Prostate gland (tissue), 2 donors: ENCODE measurements around the gene ANKRD40CL.

Experiments
- POLR2AphosphoS5 ChIP-seq: sonication (generic); formaldehyde crosslinking; IDR thresholded peaks from one replicate; pipeline ENCODE4 v1.6.1; 2017; ENCODE audit warnings: antibody characterized with exemption
- TF ChIP-seq, protein P1 (sequence below), 4 experiments: fragments of 200-600 bp in 2 of 4; fragments of 450-650 bp in 2 of 4; sonication (generic) in 2 of 4; IDR thresholded peaks; 1 replicate in 3 of 4; 2 replicates in 1 of 4; pipeline ENCODE4 v1.5.1; 2016 to 2019; ENCODE audit warnings: antibody characterized with exemption in 4 of 4, mild to moderate bottlenecking in 2 of 4, moderate library complexity in 2 of 4

GRCh38 chr17:50763716-50764475 lies 3.4 kb downstream of the ANKRD40CL start:
- TF ChIP-seq, protein P1, sequence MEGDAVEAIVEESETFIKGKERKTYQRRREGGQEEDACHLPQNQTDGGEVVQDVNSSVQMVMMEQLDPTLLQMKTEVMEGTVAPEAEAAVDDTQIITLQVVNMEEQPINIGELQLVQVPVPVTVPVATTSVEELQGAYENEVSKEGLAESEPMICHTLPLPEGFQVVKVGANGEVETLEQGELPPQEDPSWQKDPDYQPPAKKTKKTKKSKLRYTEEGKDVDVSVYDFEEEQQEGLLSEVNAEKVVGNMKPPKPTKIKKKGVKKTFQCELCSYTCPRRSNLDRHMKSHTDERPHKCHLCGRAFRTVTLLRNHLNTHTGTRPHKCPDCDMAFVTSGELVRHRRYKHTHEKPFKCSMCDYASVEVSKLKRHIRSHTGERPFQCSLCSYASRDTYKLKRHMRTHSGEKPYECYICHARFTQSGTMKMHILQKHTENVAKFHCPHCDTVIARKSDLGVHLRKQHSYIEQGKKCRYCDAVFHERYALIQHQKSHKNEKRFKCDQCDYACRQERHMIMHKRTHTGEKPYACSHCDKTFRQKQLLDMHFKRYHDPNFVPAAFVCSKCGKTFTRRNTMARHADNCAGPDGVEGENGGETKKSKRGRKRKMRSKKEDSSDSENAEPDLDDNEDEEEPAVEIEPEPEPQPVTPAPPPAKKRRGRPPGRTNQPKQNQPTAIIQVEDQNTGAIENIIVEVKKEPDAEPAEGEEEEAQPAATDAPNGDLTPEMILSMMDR (IDR thresholded peaks at IDR 0.05) = no peak
- peak; percentile 25 for TF ChIP-seq POLR2AphosphoS5
